Endodermal cell (in vitro differentiated cells): ENCODE results near the gene ADAM15. TPM values are rescaled to one million over a fixed set of nuclear protein-coding genes. Genes with fewer than 3 reads are reported as not detected.

Experiments used
- DNase-seq: peaks from one replicate; pipeline ENCODE4 v3.0.0-alpha.2; 2017
- H3K27ac ChIP-seq: 2 replicates; pipeline ENCODE4 v1.5.1; 2013; ENCODE audit warnings: mild to moderate bottlenecking, low read depth, low read length, moderate library complexity
- H3K27me3 ChIP-seq: 2 replicates; pipeline ENCODE4 v1.6.1; 2013; ENCODE audit warnings: mild to moderate bottlenecking, low read length, moderate library complexity; ENCODE audit not compliant: insufficient read depth, control insufficient read depth, poor library complexity, severe bottlenecking
- H3K36me3 ChIP-seq: 2 replicates; pipeline ENCODE4 v1.7.0; 2013; ENCODE audit warnings: mild to moderate bottlenecking, low read length, moderate library complexity; ENCODE audit not compliant: control insufficient read depth, insufficient read depth
- H3K4me1 ChIP-seq: one replicate; pipeline ENCODE4 v1.7.0; 2013; ENCODE audit warnings: low read length; ENCODE audit not compliant: control insufficient read depth, insufficient read depth
- H3K4me3 ChIP-seq: 2 replicates; pipeline ENCODE4 v1.5.1; 2013; ENCODE audit warnings: mild to moderate bottlenecking, low read length, moderate library complexity
- H3K9ac ChIP-seq: 2 replicates; pipeline ENCODE4 v1.6.1; 2013; ENCODE audit warnings: mild to moderate bottlenecking, low read length, moderate library complexity; ENCODE audit not compliant: poor library complexity, severe bottlenecking; ENCODE audit errors: extremely low read depth
- H3K9me3 ChIP-seq: 2 replicates; pipeline ENCODE4 v1.6.1; 2013; ENCODE audit warnings: mild to moderate bottlenecking, low read length, moderate library complexity; ENCODE audit not compliant: control insufficient read depth
- H3K27ac Mint-ChIP-seq: 2 replicates; pipeline ENCODE4 v1.8.0; 2020; ENCODE audit warnings: mixed read lengths
- H3K27me3 Mint-ChIP-seq: 2 replicates; pipeline ENCODE4 v1.8.0; 2021; ENCODE audit warnings: mild to moderate bottlenecking, mixed read lengths; ENCODE audit not compliant: insufficient read depth
- H3K36me3 Mint-ChIP-seq: 2 replicates; pipeline ENCODE4 v1.8.0; 2020; ENCODE audit warnings: low read depth, mixed read lengths
- H3K4me1 Mint-ChIP-seq: 2 replicates; pipeline ENCODE4 v1.8.0; 2020; ENCODE audit warnings: mixed read lengths
- H3K4me3 Mint-ChIP-seq: 2 replicates; pipeline ENCODE4 v1.8.0; 2020; ENCODE audit warnings: mild to moderate bottlenecking, moderate library complexity, mixed read lengths
- H3K9me3 Mint-ChIP-seq: 2 replicates; pipeline ENCODE4 v1.8.0; 2020; ENCODE audit warnings: mild to moderate bottlenecking, mixed read lengths
- WGBS, 2 experiments: methylation state at CpG; one replicate each; pipeline versions ENCODE4 v1.1.5 to v1.1.7; 2013; ENCODE audit warnings: missing lambda C conversion rate in 2 of 2, mixed read lengths in 1 of 2; ENCODE audit not compliant: insufficient coverage in 1 of 2, insufficient read length in 1 of 2; 5-methylcytosine and 5-hydroxymethylcytosine counted together
- total RNA-seq, 2 donors: library from RNA; stranded (reverse); fragmentation: NEBNext Ultra II Directional in 1 of 2; extraction: Animal tissue kit (Norgen Biotek cat#: 25700) in 1 of 2; gene quantifications; 2 replicates in 1 of 2; 3 replicates in 1 of 2; pipeline ENCODE4 v1.2.1, GENCODE V29; 2021
- TF ChIP-seq, protein P1 (sequence below): fragments of 200-600 bp; sonication (generic); conservative IDR thresholded peaks from 2 replicates; pipeline ENCODE4 v1.5.0; 2021; ENCODE audit warnings: antibody characterized with exemption, mild to moderate bottlenecking

The ADAM15 gene
- total RNA-seq, 2 donors from 2014 or later: 13.4 to 16.5 TPM

DNA sequence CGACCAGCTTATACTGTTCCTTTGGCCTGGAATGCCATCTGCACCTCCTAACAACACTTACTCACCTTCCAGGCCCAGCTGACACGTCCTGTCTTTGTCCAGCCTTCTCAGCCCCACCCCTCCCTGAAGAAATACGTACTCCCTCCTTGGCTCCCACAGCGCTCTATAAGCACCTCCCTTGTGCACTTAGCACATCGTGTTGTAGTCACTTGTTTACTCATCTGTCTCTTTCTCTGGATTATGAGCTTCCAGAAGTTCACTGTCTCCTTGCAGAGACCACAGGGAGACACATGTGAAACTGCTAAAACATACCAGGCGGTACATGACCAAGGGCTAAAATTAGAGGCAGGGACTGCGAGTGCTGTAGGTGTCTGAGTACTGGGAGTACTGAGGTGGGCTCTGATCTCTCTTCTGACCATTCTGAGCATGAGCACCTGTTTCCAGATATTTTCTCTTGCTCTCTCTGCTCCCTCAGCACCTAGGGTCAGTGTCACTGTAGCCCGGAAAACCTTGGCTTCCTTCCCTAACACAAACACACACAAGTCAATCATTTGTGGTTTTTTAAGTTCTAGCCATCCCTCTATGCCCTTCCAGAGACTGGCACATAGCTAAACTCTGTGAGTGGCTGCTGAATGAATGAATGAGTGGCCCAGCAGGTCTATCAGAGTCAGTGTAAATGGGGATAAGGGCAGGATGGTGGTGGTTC is 12.4 kb upstream of the ADAM15 start:
- H3K9me3 ChIP-seq: no peaks in the 10 kb centered on the region
- no peak overlapping the region for H3K9ac ChIP-seq
- Mint-ChIP-seq H3K27ac (no peak overlapping the region), H3K4me3 (no peak overlapping the region), H3K9me3 (no peaks in the 10 kb centered on the region), H3K27me3 (peaks cover 19% of the 10 kb centered on the region), H3K36me3 (no peaks in the 10 kb centered on the region), H3K4me1 (peaks cover 3% of the 10 kb centered on the region)
- H3K4me3 ChIP-seq: no peak overlapping the region
- H3K36me3 ChIP-seq: no peaks in the 10 kb centered on the region
- DNase-seq: no peak
- no peaks in the 10 kb centered on the region for H3K4me1 ChIP-seq
- no peak overlapping the region for H3K27ac ChIP-seq
- WGBS, 2 experiments: 78 to 82% methylated on average over 7 to 8 of the region's 8 CpGs
- TF ChIP-seq, protein P1, sequence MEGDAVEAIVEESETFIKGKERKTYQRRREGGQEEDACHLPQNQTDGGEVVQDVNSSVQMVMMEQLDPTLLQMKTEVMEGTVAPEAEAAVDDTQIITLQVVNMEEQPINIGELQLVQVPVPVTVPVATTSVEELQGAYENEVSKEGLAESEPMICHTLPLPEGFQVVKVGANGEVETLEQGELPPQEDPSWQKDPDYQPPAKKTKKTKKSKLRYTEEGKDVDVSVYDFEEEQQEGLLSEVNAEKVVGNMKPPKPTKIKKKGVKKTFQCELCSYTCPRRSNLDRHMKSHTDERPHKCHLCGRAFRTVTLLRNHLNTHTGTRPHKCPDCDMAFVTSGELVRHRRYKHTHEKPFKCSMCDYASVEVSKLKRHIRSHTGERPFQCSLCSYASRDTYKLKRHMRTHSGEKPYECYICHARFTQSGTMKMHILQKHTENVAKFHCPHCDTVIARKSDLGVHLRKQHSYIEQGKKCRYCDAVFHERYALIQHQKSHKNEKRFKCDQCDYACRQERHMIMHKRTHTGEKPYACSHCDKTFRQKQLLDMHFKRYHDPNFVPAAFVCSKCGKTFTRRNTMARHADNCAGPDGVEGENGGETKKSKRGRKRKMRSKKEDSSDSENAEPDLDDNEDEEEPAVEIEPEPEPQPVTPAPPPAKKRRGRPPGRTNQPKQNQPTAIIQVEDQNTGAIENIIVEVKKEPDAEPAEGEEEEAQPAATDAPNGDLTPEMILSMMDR: no peak
- no peaks in the 10 kb centered on the region for H3K27me3 ChIP-seq

DNA sequence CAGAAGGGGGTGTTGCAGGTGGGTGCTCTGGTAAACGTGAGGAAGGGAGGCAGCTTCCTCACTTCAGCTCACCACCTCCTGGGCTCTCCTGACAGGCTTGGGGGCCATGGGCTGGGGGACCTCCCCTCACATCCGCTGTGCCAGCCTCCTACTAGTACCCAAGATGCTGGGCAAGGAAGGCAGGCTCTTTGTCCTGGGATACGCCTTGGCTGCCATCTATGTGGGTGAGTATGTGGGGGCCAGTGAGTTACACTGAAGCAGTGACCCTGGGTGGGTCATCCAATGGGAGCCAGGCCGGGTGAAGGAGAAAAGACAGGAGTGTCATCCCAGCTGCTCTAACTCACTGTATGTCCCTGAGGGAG is 11.8 kb upstream of the ADAM15 start:
- 81 to 83% methylated on average over 2 to 4 of the region's 4 CpGs for whole genome bisulfite sequencing, 2 experiments
- TF ChIP-seq, protein P1: no peak
- no peaks in the 10 kb centered on the region for H3K36me3 ChIP-seq
- Mint-ChIP-seq H3K9me3 (no peaks in the 10 kb centered on the region), H3K36me3 (no peaks in the 10 kb centered on the region), H3K27me3 (peaks cover 17% of the 10 kb centered on the region), H3K4me1 (peaks cover 3% of the 10 kb centered on the region), H3K4me3 (no peak overlapping the region), H3K27ac (no peak overlapping the region)
- no peak overlapping the region for H3K9ac ChIP-seq
- no peaks in the 10 kb centered on the region for H3K27me3 ChIP-seq
- H3K9me3 ChIP-seq: no peaks in the 10 kb centered on the region
- H3K4me1 ChIP-seq: no peaks in the 10 kb centered on the region
- H3K4me3 ChIP-seq: no peak overlapping the region
- no peak for DNase-seq
- no peak overlapping the region for H3K27ac ChIP-seq

DNA sequence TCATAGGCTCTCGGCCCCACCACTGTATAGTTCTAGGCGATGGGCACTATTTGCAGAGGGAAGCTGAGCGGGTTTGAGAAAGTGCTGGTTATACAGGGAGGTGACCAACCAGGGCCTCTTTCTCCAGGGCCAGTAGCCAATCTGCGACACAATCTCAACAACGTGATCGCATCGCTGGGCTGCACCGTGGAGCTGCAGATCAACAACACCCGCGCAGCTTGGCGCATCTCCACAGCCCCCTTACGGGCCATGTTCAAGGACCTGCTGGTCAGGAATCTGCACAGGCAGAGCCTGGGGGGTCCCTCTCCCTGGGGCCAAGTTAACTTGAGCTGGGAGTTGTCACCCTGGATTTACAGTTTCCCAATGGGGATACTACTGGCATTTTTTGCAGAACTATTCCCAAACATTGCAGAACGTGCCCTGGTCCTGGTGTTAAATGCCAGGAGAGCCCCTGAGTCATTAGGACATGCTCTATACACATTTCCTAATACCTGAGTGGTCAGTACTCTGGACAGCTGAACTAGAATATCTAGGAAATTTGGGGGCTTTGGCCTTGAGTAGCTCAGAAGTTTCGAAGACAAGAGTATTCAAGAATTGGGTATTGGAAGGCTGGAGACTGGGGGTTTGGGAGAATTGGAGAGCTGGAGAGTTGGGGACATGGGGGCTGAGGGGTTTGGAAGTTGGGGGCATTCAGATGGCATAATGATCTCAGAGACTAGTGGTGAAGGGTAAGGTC is 10.6 kb upstream of the ADAM15 start:
- WGBS, 2 experiments: 93 to 96% methylated on average over 14 of the region's 14 CpGs
- Histone ChIP-seq H3K4me1 (no peaks in the 10 kb centered on the region), H3K9me3 (no peaks in the 10 kb centered on the region), H3K36me3 (no peaks in the 10 kb centered on the region), H3K27ac (no peak overlapping the region), H3K9ac (no peak overlapping the region), H3K4me3 (no peak overlapping the region), H3K27me3 (no peaks in the 10 kb centered on the region)
- Mint-ChIP-seq H3K4me3 (no peak overlapping the region), H3K27me3 (peaks cover 19% of the 10 kb centered on the region), H3K36me3 (no peaks in the 10 kb centered on the region), H3K9me3 (no peaks in the 10 kb centered on the region), H3K27ac (no peak overlapping the region), H3K4me1 (peaks cover 8% of the 10 kb centered on the region)
- TF ChIP-seq, protein P1: no peak
- no peak for DNase-seq
